Measurements from ENCODE around the gene MAP4K5. TPM values are rescaled to one million over a fixed set of nuclear protein-coding genes. Genes with fewer than 3 reads are reported as not detected.

MAP4K5 gene
- total and polyA plus RNA-seq, 2 of the 13 experiments (the other 11 are each of a cell fraction or from before 2014, with no cell fraction given) = 12.7 to 23.9 TPM

DNA sequence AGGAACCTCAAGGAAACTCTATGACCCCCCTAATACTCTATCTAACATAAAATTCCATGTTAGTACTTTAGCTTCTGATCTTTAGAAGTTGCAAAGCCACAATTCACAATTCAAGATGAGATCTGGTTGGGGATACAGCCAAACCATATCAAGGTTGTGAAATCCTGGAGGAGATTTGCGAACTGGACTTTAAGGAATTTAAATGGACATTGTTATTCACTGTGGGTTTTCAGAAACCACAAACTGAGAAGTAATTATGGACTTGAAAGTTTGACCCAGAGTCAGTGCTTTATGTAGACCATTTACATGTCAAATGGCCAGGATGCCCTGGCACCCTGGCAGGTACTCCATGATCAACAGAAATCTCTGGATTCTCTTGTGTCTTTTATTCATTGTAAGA is 121.4 kb downstream of the MAP4K5 start:
- no peak for FAIRE-seq
- Histone ChIP-seq H4K20me1 (ENCODE audit: insufficient read depth, low read length) (no peaks in the 10 kb centered on the region), H3K9ac (ENCODE audit: insufficient read depth, low read depth, low read length) (no peak overlapping the region), H3K79me2 (ENCODE audit: insufficient read depth, low read length) (no peaks in the 10 kb centered on the region), H3K4me3 (replicated peaks in 1 of 3; ENCODE audit: insufficient read depth in 1 of 3, low read depth in 2 of 3, low read length in 3 of 3) (no peak overlapping the region), H2AFZ (ENCODE audit: low read length) (no peak overlapping the region), H3K27me3 (ENCODE audit: control insufficient read depth in 1 of 2, insufficient read depth in 2 of 2, low read length in 2 of 2) (no peaks in the 10 kb centered on the region), H3K4me2 (ENCODE audit: low read depth, low read length) (no peak overlapping the region), H3K27ac (ENCODE audit: extremely low read length, insufficient read depth, low read length) (no peak overlapping the region), H3K36me3 (replicated peaks in 1 of 2; ENCODE audit: control insufficient read depth in 1 of 2, insufficient read depth in 2 of 2, low read length in 2 of 2) (no peaks in the 10 kb centered on the region), H3K9me3 (ENCODE audit: low read length) (no peaks in the 10 kb centered on the region), H3K4me1 (ENCODE audit: insufficient read depth, low read length) (no peaks in the 10 kb centered on the region)
- ChIA-PET CTCF (ENCODE audit: low intra/inter-chr PET ratio, low total read pairs) (no interaction called here), POLR2A (no interaction called here)
- 94% methylated on average over 1 of the region's 1 CpG for WGBS (ENCODE audit: low lambda C conversion rate)
- intact Hi-C loops (cut with micrococcal nuclease; ENCODE audit: unreplicated experiment) (no loop called here), in situ Hi-C loops (cut with HindIII; ENCODE audit: extremely low pct_ligation_motif_present, low pct_unique_long_range_greater_than_20kb) (no loop called here)
- ATAC-seq = no peak
- no peak for TF ChIP-seq XBP1 (CRISPR knock-in tag; IDR thresholded peaks at IDR 0.05)
- no TSS peak for BruUV-seq (replicated peaks)
- no peak for DNase-seq (ENCODE audit: low spot score)

DNA sequence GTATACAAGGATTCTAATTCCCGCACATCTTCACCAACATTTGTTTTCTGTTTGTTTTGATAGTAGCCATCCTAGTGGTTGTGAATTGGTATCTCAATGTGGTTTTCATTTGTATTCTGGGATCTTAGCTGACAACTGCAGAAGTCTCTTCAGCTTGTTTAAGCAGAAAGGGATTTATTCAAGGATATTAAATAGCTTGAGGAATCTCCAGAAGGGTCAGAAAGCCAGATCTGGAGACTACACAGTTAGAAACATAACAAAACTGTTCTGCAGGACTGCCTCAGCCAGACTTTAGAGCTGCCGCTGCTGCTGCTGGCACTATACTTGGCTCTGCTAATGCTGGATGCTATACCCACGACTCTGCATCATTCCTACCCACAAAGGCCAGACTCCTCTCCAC is 122.3 kb downstream of the MAP4K5 start:
- in situ Hi-C loops (cut with HindIII; ENCODE audit: extremely low pct_ligation_motif_present, low pct_unique_long_range_greater_than_20kb) (no loop called here), intact Hi-C loops (cut with micrococcal nuclease; ENCODE audit: unreplicated experiment) (no loop called here)
- H3K4me1 ChIP-seq (ENCODE audit: insufficient read depth, low read length) = no peaks in the 10 kb centered on the region
- ChIA-PET CTCF (ENCODE audit: low intra/inter-chr PET ratio, low total read pairs) (no interaction called here), POLR2A (no interaction called here)
- no peaks in the 10 kb centered on the region for H3K9me3 ChIP-seq (ENCODE audit: low read length)
- no peak overlapping the region for H3K27ac ChIP-seq (ENCODE audit: extremely low read length, insufficient read depth, low read length)
- H2AFZ ChIP-seq (ENCODE audit: low read length) = no peak overlapping the region
- no peak for FAIRE-seq
- 84% methylated on average over 3 of the region's 3 CpGs for WGBS (ENCODE audit: low lambda C conversion rate)
- no peaks in the 10 kb centered on the region for H3K79me2 ChIP-seq (ENCODE audit: insufficient read depth, low read length)
- H3K27me3 ChIP-seq (ENCODE audit: control insufficient read depth in 1 of 2, insufficient read depth in 2 of 2, low read length in 2 of 2) = no peaks in the 10 kb centered on the region
- no peaks in the 10 kb centered on the region for H4K20me1 ChIP-seq (ENCODE audit: insufficient read depth, low read length)
- H3K4me2 ChIP-seq (ENCODE audit: low read depth, low read length) = no peak overlapping the region
- no peak overlapping the region for H3K4me3 ChIP-seq (replicated peaks in 1 of 3; ENCODE audit: insufficient read depth in 1 of 3, low read depth in 2 of 3, low read length in 3 of 3)
- DNase-seq (ENCODE audit: low spot score) = no peak
- no peaks in the 10 kb centered on the region for H3K36me3 ChIP-seq (replicated peaks in 1 of 2; ENCODE audit: control insufficient read depth in 1 of 2, insufficient read depth in 2 of 2, low read length in 2 of 2)
- no TSS peak for BruUV-seq (replicated peaks)
- no peak for ATAC-seq
- no peak overlapping the region for H3K9ac ChIP-seq (ENCODE audit: insufficient read depth, low read depth, low read length)
- no peak for TF ChIP-seq ZSCAN29 (CRISPR knock-in tag; conservative IDR thresholded peaks at IDR 0.05)
- TF ChIP-seq, protein P1, sequence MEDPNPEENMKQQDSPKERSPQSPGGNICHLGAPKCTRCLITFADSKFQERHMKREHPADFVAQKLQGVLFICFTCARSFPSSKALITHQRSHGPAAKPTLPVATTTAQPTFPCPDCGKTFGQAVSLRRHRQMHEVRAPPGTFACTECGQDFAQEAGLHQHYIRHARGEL (CRISPR knock-in tag; IDR thresholded peaks at IDR 0.05) = no peak
- no peak for TF ChIP-seq ZNF891 (CRISPR knock-in tag; IDR thresholded peaks at IDR 0.05)
- TF ChIP-seq, protein P2, sequence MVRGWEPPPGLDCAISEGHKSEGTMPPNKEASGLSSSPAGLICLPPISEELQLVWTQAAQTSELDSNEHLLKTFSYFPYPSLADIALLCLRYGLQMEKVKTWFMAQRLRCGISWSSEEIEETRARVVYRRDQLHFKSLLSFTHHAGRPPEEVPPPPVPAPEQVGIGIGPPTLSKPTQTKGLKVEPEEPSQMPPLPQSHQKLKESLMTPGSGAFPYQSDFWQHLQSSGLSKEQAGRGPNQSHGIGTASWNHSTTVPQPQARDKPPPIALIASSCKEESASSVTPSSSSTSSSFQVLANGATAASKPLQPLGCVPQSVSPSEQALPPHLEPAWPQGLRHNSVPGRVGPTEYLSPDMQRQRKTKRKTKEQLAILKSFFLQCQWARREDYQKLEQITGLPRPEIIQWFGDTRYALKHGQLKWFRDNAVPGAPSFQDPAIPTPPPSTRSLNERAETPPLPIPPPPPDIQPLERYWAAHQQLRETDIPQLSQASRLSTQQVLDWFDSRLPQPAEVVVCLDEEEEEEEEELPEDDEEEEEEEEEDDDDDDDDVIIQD (CRISPR knock-in tag; IDR thresholded peaks at IDR 0.05; ENCODE audit: low read depth) = no peak
- TF ChIP-seq, protein P3, sequence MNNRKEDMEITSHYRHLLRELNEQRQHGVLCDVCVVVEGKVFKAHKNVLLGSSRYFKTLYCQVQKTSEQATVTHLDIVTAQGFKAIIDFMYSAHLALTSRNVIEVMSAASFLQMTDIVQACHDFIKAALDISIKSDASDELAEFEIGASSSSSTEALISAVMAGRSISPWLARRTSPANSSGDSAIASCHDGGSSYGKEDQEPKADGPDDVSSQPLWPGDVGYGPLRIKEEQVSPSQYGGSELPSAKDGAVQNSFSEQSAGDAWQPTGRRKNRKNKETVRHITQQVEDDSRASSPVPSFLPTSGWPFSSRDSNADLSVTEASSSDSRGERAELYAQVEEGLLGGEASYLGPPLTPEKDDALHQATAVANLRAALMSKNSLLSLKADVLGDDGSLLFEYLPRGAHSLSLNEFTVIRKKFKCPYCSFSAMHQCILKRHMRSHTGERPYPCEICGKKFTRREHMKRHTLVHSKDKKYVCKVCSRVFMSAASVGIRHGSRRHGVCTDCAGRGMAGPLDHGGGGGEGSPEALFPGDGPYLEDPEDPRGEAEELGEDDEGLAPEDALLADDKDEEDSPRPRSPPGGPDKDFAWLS (CRISPR knock-in tag; IDR thresholded peaks at IDR 0.05; ENCODE audit: borderline replicate concordance) = no peak
- no peak for TF ChIP-seq ZC3H13 (CRISPR knock-in tag; IDR thresholded peaks at IDR 0.05)
- TF ChIP-seq NR3C1 (CRISPR knock-in tag; IDR thresholded peaks at IDR 0.05) = no peak
- TF ChIP-seq, protein P4, sequence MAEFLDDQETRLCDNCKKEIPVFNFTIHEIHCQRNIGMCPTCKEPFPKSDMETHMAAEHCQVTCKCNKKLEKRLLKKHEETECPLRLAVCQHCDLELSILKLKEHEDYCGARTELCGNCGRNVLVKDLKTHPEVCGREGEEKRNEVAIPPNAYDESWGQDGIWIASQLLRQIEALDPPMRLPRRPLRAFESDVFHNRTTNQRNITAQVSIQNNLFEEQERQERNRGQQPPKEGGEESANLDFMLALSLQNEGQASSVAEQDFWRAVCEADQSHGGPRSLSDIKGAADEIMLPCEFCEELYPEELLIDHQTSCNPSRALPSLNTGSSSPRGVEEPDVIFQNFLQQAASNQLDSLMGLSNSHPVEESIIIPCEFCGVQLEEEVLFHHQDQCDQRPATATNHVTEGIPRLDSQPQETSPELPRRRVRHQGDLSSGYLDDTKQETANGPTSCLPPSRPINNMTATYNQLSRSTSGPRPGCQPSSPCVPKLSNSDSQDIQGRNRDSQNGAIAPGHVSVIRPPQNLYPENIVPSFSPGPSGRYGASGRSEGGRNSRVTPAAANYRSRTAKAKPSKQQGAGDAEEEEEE (CRISPR knock-in tag; IDR thresholded peaks at IDR 0.05; ENCODE audit: borderline replicate concordance) = no peak
- no peak for TF ChIP-seq FOXM1 (CRISPR knock-in tag; IDR thresholded peaks at IDR 0.05)
- no peak for TF ChIP-seq ZNF75D (CRISPR knock-in tag; IDR thresholded peaks at IDR 0.05; ENCODE audit: borderline replicate concordance)
- TF ChIP-seq ZNF260 (CRISPR knock-in tag; IDR thresholded peaks at IDR 0.05; ENCODE audit: borderline replicate concordance, low read depth) = no peak
